Astrocyte (in vitro differentiated cells and primary cell): Measurements from ENCODE around the gene PCDHA2.

Experiments used
- EZH2 ChIP-seq: IDR thresholded peaks from 2 replicates; pipeline ENCODE4 v1.6.1; 2012; ENCODE audit warnings: mild to moderate bottlenecking, low read length, inconsistent platforms; ENCODE audit not compliant: insufficient read depth
- TF ChIP-seq, protein P1 (sequence below): IDR thresholded peaks from 2 replicates; pipeline ENCODE4 v1.5.1; 2011; ENCODE audit warnings: low read depth, mild to moderate bottlenecking, inconsistent platforms, low read length, moderate library complexity; ENCODE audit not compliant: insufficient read depth

DNA sequence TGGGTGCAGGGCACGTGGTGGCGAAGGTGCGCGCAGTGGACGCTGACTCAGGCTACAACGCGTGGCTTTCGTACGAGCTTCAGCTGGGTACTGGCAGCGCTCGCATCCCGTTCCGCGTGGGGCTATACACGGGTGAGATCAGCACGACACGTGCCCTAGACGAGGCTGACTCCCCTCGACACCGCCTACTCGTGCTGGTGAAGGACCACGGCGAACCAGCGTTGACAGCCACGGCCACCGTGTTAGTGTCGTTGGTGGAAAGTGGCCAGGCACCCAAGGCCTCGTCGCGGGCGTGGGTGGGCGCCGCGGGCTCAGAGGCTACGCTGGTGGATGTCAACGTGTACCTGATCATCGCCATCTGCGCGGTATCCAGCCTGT, 2.1 kb downstream of the PCDHA2 start:
- TF ChIP-seq, protein P1, sequence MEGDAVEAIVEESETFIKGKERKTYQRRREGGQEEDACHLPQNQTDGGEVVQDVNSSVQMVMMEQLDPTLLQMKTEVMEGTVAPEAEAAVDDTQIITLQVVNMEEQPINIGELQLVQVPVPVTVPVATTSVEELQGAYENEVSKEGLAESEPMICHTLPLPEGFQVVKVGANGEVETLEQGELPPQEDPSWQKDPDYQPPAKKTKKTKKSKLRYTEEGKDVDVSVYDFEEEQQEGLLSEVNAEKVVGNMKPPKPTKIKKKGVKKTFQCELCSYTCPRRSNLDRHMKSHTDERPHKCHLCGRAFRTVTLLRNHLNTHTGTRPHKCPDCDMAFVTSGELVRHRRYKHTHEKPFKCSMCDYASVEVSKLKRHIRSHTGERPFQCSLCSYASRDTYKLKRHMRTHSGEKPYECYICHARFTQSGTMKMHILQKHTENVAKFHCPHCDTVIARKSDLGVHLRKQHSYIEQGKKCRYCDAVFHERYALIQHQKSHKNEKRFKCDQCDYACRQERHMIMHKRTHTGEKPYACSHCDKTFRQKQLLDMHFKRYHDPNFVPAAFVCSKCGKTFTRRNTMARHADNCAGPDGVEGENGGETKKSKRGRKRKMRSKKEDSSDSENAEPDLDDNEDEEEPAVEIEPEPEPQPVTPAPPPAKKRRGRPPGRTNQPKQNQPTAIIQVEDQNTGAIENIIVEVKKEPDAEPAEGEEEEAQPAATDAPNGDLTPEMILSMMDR, result no peak
- TF ChIP-seq EZH2, result no peak
